Liver (tissue), 9 donors: ENCODE results near the gene FOXD1. TPM values are rescaled to one million over a fixed set of nuclear protein-coding genes. Genes with fewer than 3 reads are reported as not detected.

Experiments
- DNase-seq: peaks from one replicate; pipeline ENCODE4 v3.0.0-alpha.2; 2017; ENCODE audit warnings: low spot score
- H3K27ac ChIP-seq, 2 donors: one replicate each; pipeline ENCODE4 v1.7.0; 2013; ENCODE audit warnings: inconsistent platforms in 2 of 2, low read length in 2 of 2, control low read depth in 1 of 2, low read depth in 1 of 2, mild to moderate bottlenecking in 1 of 2
- H3K27me3 ChIP-seq, 4 donors: one replicate each; pipeline versions ENCODE4 v1.6.1 to v1.7.0; 2013; ENCODE audit warnings: low read length in 3 of 4, inconsistent platforms in 1 of 4, mild to moderate bottlenecking in 1 of 4, moderate library complexity in 1 of 4; ENCODE audit not compliant: control insufficient read depth in 4 of 4, insufficient read depth in 4 of 4
- H3K36me3 ChIP-seq, 4 donors: one replicate each; pipeline versions ENCODE4 v1.6.1 to v1.7.0; 2013; ENCODE audit warnings: low read length in 3 of 4, mild to moderate bottlenecking in 3 of 4, low read depth in 1 of 4, moderate library complexity in 1 of 4; ENCODE audit not compliant: control insufficient read depth in 4 of 4, insufficient read depth in 3 of 4
- H3K4me1 ChIP-seq, 4 donors: one replicate each; pipeline versions ENCODE4 v1.6.1 to v1.7.0; 2013; ENCODE audit warnings: low read length in 3 of 4, mild to moderate bottlenecking in 3 of 4, moderate library complexity in 1 of 4; ENCODE audit not compliant: control insufficient read depth in 4 of 4, insufficient read depth in 4 of 4
- H3K4me3 ChIP-seq, 3 donors: one replicate each; pipeline versions ENCODE4 v1.6.1 to v1.7.0; 2013; ENCODE audit warnings: low read length in 3 of 3, control low read depth in 1 of 3, low read depth in 1 of 3, mild to moderate bottlenecking in 1 of 3
- H3K9ac ChIP-seq, 2 donors: one replicate each; pipeline ENCODE4 v1.7.0; 2013; ENCODE audit warnings: low read length in 2 of 2, mild to moderate bottlenecking in 2 of 2, moderate library complexity in 2 of 2, control low read depth in 1 of 2, low read depth in 1 of 2
- H3K9me3 ChIP-seq, 4 donors: one replicate each; pipeline versions ENCODE4 v1.6.1 to v1.7.0; 2013; ENCODE audit warnings: low read length in 3 of 4; ENCODE audit not compliant: control insufficient read depth in 4 of 4
- EGR1 ChIP-seq, 2 donors: IDR thresholded peaks; 2 replicates each; pipeline ENCODE4 v1.6.1; 2016 to 2018; ENCODE audit warnings: antibody characterized with exemption in 2 of 2, low read depth in 2 of 2
- FOXA2 ChIP-seq: IDR thresholded peaks from 2 replicates; pipeline ENCODE4 v1.6.1; 2016; ENCODE audit warnings: antibody characterized with exemption
- GABPA ChIP-seq, 2 donors: IDR thresholded peaks in 1 of 2; conservative IDR thresholded peaks in 1 of 2; 2 replicates each; pipeline ENCODE4 v1.6.1; 2016; ENCODE audit warnings: antibody characterized with exemption in 2 of 2, mild to moderate bottlenecking in 1 of 2, moderate library complexity in 1 of 2
- HNF4A ChIP-seq, 2 donors: conservative IDR thresholded peaks; 2 replicates each; pipeline ENCODE4 v1.6.1; 2016; ENCODE audit warnings: antibody characterized with exemption in 2 of 2, mild to moderate bottlenecking in 2 of 2
- HNF4G ChIP-seq: IDR thresholded peaks from 2 replicates; pipeline ENCODE4 v1.6.1; 2016; ENCODE audit warnings: antibody characterized with exemption
- REST ChIP-seq: IDR thresholded peaks from 2 replicates; pipeline ENCODE4 v1.6.1; 2016; ENCODE audit warnings: antibody characterized with exemption, mild to moderate bottlenecking
- RXRA ChIP-seq, 2 donors: IDR thresholded peaks; 2 replicates each; pipeline ENCODE4 v1.6.1; 2017 to 2018; ENCODE audit warnings: antibody characterized with exemption in 2 of 2, mild to moderate bottlenecking in 1 of 2
- SP1 ChIP-seq: IDR thresholded peaks from 2 replicates; pipeline ENCODE4 v1.6.1; 2018; ENCODE audit warnings: antibody characterized with exemption, mild to moderate bottlenecking
- TAF1 ChIP-seq: conservative IDR thresholded peaks from 2 replicates; pipeline ENCODE4 v1.6.1; 2016; ENCODE audit warnings: antibody characterized with exemption, mild to moderate bottlenecking
- ZBTB33 ChIP-seq: IDR thresholded peaks from 2 replicates; pipeline ENCODE4 v1.6.1; 2016; ENCODE audit warnings: antibody characterized with exemption
- WGBS: extraction: QIAGEN DNeasy Blood & Tissue Kit; methylation state at CpG from one replicate; pipeline ENCODE4 v1.1.7; 2013; 5-methylcytosine and 5-hydroxymethylcytosine counted together
- polyA plus RNA-seq, 2 donors: library from polyadenylated mRNA; stranded (reverse) in 1 of 2; unstranded in 1 of 2; fragments of 200-250 nt in 1 of 2; fragments of >200 nt in 1 of 2; fragmentation: Nextera tagmentation in 1 of 2; extraction: Ambion mirVana in 1 of 2; gene quantifications; one replicate each; pipeline versions ENCODE4 v1.2.1 to v1.2.3, GENCODE V29; 2013 to 2015
- total RNA-seq, 2 donors: library from RNA; depleted of rRNA; stranded (reverse); fragments of >200 nt; gene quantifications; one replicate each; pipeline ENCODE4 v1.2.3, GENCODE V29; 2014
- TF ChIP-seq, protein P1 (sequence below): IDR thresholded peaks from 2 replicates; pipeline ENCODE4 v1.6.1; 2016; ENCODE audit warnings: antibody characterized with exemption
- TF ChIP-seq, protein P2 (sequence below): fragments of 150-350 bp; IDR thresholded peaks from 2 replicates; pipeline ENCODE4 v1.5.1; 2017; ENCODE audit warnings: improper control_type of control experiment, low read depth, low read length; ENCODE audit not compliant: missing input control
- donor health status: healthy.
- donor health status: healthy.
- donor health status: healthy.
- donor health status: healthy.
- donor health status: healthy.

The FOXD1 gene
- total and polyA plus RNA-seq, 4 donors = not detected

DNA sequence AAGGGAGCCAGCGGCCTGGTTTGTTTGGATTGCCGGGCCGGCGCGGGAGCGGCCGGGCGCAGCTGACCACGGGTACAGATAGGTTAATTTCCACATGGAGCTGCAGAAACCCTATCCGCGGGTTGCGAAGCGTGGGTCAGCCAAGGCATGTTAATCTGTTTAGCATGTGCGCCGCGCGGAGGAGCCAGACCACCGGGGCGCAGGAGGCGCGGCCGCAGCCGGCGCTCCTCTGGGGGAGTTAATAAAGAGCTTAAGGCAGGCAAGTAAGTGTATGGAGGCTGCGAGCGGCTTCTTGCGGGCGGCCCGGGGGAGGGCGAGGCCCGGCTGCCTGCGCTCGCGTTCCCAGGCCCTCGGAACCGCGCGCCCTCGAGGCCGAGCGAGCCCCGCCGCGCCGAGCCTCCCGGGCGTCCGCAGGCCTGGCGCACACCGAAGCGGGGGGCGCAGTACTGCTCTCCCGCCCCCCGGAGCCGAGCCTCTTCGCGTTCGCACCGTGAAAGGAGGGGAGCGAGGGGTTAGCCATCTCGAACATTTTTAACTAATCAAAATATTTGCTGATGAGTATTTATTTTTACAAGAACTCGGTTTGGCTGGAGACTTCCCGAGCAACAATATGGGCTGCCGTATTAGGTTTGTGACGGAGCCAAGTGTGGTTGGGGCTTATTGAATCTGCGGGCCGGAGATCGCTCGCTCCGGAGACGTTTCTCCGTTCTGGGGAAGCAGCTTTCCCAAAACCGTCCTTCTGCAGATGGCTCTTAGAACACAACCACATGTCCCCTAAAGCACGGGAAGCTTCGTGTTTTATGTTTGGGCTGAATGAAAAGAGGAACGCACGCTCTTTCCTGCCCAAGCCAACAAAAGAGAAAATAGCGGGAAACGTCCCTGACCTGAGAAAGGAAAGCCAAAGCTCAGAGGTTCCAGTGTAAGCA, 28.8 kb downstream of the FOXD1 start:
- peaks cover 5 to 14% (median 10%) of the 10 kb centered on the region in 4 donors for H3K4me1 ChIP-seq
- no peak overlapping the region for H3K27ac ChIP-seq
- no peak for DNase-seq
- WGBS = 5% methylated on average over 79 of the region's 79 CpGs
- TF ChIP-seq SP1 = no peak
- TF ChIP-seq, protein P1, sequence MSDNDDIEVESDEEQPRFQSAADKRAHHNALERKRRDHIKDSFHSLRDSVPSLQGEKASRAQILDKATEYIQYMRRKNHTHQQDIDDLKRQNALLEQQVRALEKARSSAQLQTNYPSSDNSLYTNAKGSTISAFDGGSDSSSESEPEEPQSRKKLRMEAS = no peak
- no peak for TF ChIP-seq RXRA (IDR thresholded peaks at IDR 0.05)
- TF ChIP-seq ZBTB33 = no peak
- TF ChIP-seq REST = no peak
- TF ChIP-seq, protein P2, sequence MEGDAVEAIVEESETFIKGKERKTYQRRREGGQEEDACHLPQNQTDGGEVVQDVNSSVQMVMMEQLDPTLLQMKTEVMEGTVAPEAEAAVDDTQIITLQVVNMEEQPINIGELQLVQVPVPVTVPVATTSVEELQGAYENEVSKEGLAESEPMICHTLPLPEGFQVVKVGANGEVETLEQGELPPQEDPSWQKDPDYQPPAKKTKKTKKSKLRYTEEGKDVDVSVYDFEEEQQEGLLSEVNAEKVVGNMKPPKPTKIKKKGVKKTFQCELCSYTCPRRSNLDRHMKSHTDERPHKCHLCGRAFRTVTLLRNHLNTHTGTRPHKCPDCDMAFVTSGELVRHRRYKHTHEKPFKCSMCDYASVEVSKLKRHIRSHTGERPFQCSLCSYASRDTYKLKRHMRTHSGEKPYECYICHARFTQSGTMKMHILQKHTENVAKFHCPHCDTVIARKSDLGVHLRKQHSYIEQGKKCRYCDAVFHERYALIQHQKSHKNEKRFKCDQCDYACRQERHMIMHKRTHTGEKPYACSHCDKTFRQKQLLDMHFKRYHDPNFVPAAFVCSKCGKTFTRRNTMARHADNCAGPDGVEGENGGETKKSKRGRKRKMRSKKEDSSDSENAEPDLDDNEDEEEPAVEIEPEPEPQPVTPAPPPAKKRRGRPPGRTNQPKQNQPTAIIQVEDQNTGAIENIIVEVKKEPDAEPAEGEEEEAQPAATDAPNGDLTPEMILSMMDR = no peak
- no peak for TF ChIP-seq HNF4G
- H3K36me3 ChIP-seq = no peaks in the 10 kb centered on the region
- H3K9ac ChIP-seq = no peak overlapping the region
- H3K27me3 ChIP-seq = peaks cover 7 to 26% (median 11%) of the 10 kb centered on the region in 4 donors
- no peaks in the 10 kb centered on the region for H3K9me3 ChIP-seq
- H3K4me3 ChIP-seq = peak overlapping the region in 1 of 3 donors; percentile 33

DNA sequence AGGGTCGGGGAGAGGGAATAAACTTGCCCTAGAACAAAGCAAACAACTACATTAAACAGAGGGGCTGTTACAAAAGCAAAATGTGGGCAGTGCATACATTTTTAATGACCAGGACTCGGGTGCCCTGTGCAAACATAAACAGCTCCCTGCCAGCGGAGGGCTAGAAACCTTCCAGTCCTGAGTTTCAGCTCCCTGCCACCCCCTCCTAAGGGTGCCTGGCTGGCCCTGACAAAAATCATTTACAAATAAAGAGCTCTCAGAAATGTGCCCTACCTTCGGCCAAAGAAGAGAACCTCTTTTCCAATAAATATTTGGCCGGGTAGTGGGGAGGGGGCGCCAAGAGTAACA, 29.5 kb downstream of the FOXD1 start:
- DNase-seq = no peak
- H3K27ac ChIP-seq = no peak overlapping the region
- H3K9ac ChIP-seq = no peak overlapping the region
- TF ChIP-seq RXRA (IDR thresholded peaks at IDR 0.05) (no peak), FOXA2 (no peak), TAF1 (no peak), GABPA (IDR thresholded peaks at IDR 0.05 in 1 of 2, conservative IDR thresholded peaks at IDR 0.05 in 1 of 2) (no peak), EGR1 (IDR thresholded peaks at IDR 0.05; ENCODE audit: low read depth in 2 of 2) (no peak), SP1 (no peak), HNF4A (conservative IDR thresholded peaks at IDR 0.05) (no peak)
- H3K36me3 ChIP-seq = no peaks in the 10 kb centered on the region
- 7% methylated on average over 6 of the region's 6 CpGs for WGBS
- peaks cover 5 to 14% (median 10%) of the 10 kb centered on the region in 4 donors for H3K4me1 ChIP-seq
- no peaks in the 10 kb centered on the region for H3K9me3 ChIP-seq
- H3K27me3 ChIP-seq = peaks cover 7 to 26% (median 11%) of the 10 kb centered on the region in 4 donors
- H3K4me3 ChIP-seq = no peak overlapping the region
